Stimulated activated naive CD4-positive, alpha-beta T cell (primary cell): ENCODE data around the gene USP5.
"Not testable (repeated sequence)": the region's sequence is repeated elsewhere in the genome, so short reads cannot be mapped to it uniquely, and the experiment has no call there.

Source experiments
- DNase-seq, 6 experiments: peaks; one replicate each; lab custom pipeline; 2025; lab: John Stamatoyannopoulos, UW

Gene USP5

DNA sequence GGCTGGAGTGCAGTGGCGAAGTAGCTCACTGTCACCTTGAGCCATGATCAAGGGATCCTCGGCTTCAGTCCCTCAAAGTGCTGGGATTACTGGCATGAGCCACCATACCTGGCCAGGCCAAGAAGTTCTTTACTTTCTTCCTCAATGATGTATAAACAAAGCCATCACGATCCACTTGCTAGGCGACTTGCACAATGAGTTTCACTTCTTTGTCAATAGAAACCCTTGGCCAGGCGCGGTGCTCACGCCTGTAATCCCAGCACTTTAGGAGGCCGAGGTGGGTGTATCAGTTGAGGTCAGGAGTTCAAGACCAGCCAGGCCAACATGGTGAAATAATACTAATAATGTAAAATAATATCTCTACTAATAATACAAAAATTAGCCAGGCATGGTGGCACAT, 35.5 kb downstream of the USP5 start:
- no peak for DNase-seq

DNA sequence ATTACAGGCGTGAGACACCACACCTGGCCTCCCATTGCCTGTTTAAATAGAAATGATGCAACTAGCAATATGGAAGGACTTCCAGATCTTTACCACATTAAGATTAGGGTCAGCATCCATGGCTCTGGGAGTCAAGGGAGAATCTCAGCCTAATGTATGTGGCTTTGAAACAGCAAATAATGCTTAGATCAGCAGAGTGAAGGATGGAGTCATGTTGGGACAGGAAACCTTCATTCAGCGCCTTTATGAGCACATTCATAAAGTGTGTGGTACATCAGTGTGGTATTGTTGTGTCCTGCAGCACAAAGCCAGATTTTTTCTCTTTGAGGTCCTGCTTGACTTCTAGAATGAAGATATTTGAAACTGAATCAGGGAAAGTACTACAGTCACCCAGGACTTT, 36.4 kb downstream of the USP5 start:
- no peak for DNase-seq

DNA sequence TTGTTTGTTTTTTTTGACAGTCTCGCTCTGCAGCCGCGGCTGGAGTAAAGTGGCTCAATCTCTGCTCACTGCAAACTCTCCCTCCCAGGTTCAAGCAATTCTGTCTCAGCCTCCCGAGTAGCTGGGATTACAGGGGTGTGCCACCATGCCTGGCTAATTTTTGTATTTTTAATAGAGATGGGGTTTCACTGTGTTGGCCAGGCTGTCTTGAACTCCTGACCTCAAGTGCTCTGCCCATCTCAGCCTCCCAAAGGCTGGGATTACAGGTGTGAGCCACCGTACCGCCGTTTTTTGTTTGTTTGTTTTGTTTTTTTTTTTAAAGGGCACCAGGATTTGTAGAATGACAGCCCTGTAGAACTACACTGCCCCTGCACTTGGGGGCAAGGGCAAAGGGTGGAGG, 36.8 kb downstream of the USP5 start:
- not testable (repeated sequence) for DNase-seq

DNA sequence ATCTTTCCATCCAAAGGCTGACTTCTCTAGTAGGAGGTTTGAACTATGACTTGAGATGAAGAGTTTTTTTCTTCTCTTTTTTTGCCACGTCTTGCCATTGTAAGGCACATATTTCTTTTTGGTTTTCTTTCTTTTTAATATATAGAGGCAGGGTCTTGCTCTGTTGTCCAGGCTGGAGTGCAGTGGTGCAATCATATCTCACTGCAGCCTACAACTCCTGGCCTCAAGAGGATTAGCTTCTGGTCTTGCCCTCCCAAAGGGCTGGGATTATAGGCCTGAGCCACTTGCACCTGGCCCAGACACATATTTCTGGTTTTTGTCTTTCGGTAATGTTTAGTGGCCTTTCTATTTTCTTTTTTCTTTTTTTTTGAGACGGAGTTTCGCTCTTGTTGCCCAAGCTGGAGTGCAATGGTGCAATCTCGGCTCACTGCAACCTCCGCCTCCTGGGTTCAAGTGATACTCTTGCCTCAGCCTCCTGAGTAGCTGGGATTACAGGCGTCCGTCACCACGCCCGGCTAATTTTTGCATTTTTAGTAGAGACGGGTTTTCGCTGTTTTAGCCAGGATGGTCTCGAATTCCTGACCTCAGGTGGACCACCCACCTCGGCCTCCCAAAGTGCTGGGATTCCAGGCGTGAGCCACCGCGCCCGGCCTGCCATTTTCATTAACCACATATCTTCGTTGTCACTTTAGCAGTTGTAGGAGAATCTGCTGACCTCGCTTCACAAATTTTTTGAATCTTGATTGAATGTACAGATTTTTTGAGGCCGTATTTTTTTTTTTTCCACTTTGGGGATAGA, 38.0 kb downstream of the USP5 start:
- DNase-seq = not testable (repeated sequence)

DNA sequence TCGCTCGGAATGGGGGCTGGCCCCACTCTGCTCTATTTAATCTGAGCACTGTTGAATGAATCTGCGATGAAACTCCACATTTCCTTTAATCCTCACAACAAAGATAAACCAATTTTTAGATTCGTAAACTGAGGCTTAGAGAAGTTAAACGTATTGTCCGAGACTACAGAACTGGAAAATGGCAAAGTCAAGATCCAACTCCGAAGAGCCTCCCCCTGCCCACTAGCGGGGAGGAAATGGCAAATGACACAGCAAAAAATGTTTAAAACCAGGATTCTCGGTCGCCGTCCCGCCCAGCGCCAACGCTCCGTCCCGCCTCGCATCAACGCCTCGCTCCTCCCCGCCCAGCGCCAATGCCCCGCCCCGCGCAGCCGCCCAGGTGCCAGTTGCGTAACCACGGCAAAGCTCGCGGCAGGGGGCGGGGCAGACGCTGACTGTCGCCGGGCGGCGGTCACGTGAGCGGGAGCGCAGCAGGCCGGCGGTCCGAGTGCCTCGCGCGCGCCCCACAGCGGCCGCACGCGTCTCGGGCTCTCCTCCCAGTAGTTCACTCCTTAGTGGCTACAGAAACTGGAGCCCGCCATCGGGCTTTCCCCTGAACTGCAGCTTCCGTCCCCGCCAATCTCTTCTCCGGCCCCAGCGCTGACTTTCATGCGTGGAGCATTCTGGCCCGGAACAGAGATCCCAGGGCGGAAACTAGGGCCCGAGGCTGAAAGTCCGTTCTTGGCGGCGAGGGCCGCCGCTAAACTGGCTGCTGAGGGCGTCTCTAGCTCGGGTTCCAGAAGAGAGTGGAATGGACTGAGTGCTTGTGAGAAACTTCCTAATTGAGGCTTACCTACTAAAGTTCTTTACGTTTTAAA, 39.1 kb downstream of the USP5 start:
- peak; percentile 93 to 98 (median 96) for DNase-seq

GRCh38 chr12:6891646-6892001, 39.7 kb downstream of the USP5 start:
- DNase-seq = no peak

DNA sequence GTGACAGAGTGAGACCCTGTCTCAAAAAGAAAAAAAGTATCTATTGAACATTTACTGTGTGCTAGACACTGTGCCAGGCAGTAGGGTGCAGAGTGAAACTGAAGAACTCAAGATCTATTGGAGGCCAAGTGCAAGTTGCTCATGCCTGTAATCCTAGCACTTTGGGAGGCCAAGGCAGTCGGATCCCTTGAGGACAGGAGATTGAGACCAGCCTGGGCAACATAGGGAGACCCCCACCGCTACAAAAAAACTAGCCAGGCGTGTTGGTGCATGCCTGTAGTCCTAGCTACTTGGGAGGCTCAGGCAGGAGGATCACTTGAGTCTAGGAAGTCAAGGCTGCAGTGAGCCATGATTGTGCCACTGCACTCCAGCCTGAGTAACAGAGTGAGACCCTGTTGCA, 40.7 kb downstream of the USP5 start:
- DNase-seq = not testable (repeated sequence)

GRCh38 chr12:6894321-6894720, 42.4 kb downstream of the USP5 start:
- DNase-seq = no peak

GRCh38 chr12:6896846-6897435, 45.0 kb downstream of the USP5 start:
- no peak for DNase-seq

DNA sequence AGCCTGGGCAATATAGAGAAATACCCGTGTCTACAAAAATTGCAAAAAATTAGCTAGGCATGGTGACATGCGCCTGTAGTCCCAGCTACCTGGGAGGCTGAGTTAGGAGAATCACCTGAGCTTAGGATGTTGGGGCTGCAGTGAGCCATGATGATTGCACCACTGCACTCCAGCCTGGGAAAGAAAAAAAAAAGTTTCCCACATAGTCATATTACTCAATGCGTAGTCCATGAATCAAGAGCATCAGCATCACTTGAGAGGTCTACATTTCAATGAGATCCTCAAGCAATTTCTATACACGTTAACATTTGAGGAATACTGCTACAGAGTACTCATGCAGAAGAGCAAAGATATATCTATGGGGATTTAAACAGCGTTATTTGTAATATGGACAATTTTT, 47.5 kb downstream of the USP5 start:
- DNase-seq = no peak

DNA sequence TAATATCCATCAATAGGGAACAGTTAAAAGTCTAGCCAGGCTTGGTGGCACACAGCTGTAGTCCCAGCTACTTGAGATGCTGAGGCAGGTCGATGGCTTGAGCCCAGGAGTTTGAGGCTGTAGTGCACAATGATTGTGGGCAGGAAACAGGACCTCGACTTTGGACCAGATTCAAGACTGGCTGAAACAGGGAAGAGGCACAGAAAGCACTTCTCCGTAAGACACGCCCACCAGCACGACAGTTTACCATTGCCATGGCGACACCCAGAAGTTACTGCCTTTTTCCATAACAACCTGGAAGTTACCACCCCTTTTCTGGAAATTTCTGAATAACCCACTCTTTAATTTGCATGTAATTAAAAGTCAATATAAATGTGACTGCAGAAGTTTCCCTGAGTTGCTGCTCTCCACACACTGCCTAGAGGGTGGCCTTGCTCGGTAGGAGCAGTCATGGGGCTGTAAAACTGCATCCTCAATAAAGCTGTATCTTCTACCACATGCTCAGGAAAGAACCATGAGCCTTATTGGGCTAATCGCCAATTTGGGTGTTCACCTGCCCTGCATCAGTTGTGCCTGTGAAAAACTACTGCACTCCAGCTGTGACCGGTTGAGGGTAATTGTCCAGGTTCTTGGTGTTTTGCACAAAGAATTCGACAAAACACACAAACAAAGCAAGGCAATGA, 48.0 kb downstream of the USP5 start:
- DNase-seq = no peak

- no peak for DNase-seq
These were observed 50.5 kb downstream of the USP5 start for GRCh38 chr12:6902448-6902847.

- no peak for DNase-seq
These were observed 51.8 kb downstream of the USP5 start for GRCh38 chr12:6903722-6904121.

GRCh38 chr12:6904280-6905276, 52.6 kb downstream of the USP5 start, which contains the start of gene LRRC23:
LRRC23 (plus strand) TSS chr12:6904822; CDS start chr12:6905634, 812 bp downstream.
- peak; percentile 93 to 97 (median 95) for DNase-seq

DNA sequence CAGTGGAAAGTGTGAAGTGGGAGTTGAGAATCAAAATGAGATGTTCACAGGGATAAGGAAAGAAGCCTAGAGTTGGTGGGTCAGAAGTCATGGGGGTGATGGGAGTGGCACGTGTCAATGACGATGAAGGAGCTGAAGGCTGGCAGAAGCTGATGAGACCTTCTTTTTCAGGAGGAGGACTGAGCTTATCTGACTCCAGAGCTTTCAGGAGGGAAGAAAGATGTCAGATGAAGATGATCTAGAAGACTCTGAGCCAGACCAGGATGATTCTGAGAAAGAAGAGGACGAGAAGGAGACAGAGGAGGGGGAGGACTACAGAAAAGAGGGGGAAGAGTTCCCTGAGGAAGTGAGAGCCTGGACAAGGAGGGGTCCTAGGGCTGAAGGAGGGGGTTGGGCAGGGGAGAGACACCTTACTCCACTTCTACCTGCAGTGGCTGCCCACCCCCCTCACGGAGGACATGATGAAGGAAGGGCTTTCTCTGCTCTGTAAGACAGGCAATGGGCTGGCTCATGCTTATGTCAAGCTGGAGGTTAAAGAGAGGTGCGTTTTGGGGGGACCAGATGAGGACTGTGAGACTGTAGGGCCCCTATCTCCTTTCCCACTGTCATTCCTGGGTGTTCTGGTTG, 53.6 kb downstream of the USP5 start:
- DNase-seq = no peak

DNA sequence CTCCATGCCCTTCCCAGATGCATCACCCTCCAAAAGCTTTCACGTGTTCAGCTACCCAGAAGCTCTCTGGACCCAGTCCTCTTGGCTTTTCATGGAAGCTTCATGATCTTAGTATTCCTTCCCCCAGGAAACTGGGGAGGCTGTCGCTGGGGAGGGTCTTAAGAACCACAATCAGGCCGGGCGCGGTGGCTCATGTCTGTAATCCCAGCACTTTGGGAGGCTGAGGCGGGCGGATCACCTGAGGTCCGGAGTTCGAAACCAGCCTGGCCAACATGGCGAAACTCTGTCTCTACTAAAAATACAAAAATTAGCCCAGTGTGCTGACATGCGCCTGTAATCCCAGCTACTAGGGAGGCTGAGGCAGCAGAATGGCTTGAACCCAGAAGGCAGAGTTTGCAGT, 56.2 kb downstream of the USP5 start:
- not testable (repeated sequence) for DNase-seq

DNA sequence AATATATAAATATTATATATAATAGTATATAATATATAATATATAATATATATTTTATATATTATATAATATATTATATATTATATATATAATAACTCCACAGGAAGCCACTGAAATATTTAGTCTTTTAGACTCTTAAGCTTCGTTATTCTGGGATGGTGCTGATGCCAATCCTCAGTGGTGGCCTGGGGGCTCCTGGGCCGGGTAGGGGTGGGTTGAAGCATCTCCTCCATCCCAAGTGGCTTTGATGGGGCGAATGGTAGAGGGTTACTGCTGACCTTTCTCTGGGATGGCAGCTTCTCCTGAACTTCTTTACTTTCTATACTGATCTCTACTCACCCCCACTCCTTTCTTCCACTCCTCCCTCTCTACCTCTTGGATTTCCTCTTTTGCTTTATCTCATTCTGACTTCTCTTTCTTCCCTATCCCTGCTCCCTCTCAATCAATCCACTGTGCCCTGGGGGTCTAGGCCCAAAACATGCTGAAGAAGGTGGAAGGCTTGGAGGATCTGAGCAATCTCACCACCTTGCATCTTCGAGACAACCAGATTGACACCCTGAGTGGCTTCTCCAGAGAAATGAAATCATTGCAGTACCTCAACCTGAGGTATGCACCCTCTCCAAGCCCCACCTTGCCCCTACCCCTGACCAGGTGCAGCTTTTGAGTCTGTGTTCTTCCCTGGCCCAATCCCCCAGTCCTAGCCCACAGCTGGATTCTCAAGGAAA, 57.6 kb downstream of the USP5 start:
- DNase-seq = no peak

GRCh38 chr12:6912164-6912935, 60.4 kb downstream of the USP5 start:
- DNase-seq = no peak
